H9 (cell line): ENCODE measurements around the gene SLC16A7. TPM values are rescaled to one million over a fixed set of nuclear protein-coding genes. Genes with fewer than 3 reads are reported as not detected.

ENCODE experiments used
- DNase-seq: peaks from one replicate; pipeline ENCODE4 v3.0.0-alpha.2; 2017
- H2AFZ ChIP-seq: one replicate; pipeline ENCODE4 v1.6.1; 2013; ENCODE audit warnings: mild to moderate bottlenecking, low read length, control low read depth, moderate library complexity
- H2AK5ac ChIP-seq: 2 replicates; pipeline ENCODE4 v1.6.1; 2013; ENCODE audit warnings: low read length, control low read depth, mixed read lengths; ENCODE audit not compliant: insufficient read length
- H2BK120ac ChIP-seq: one replicate; pipeline ENCODE4 v1.6.1; 2013; ENCODE audit warnings: low read depth, mild to moderate bottlenecking, low read length, control low read depth, inconsistent platforms; ENCODE audit not compliant: poor library complexity, severe bottlenecking
- H2BK12ac ChIP-seq: 2 replicates; pipeline ENCODE4 v1.6.1; 2013; ENCODE audit warnings: low read length, control low read depth, mixed read lengths, low read depth; ENCODE audit not compliant: insufficient read length
- H2BK15ac ChIP-seq: 2 replicates; pipeline ENCODE4 v1.6.1; 2013; ENCODE audit warnings: low read depth, low read length, control low read depth
- H2BK20ac ChIP-seq: one replicate; pipeline ENCODE4 v1.6.1; 2013; ENCODE audit warnings: low read depth, mild to moderate bottlenecking, low read length, control low read depth, inconsistent platforms; ENCODE audit not compliant: poor library complexity, severe bottlenecking
- H2BK5ac ChIP-seq: 2 replicates; pipeline ENCODE4 v1.6.1; 2013; ENCODE audit warnings: low read length, control low read depth, mixed read lengths; ENCODE audit not compliant: insufficient read length
- H3K14ac ChIP-seq: 2 replicates; pipeline ENCODE4 v1.6.1; 2013; ENCODE audit warnings: low read length, control low read depth; ENCODE audit not compliant: insufficient read depth
- H3K18ac ChIP-seq: 2 replicates; pipeline ENCODE4 v1.6.1; 2013; ENCODE audit warnings: low read depth, mild to moderate bottlenecking, mixed read lengths, low read length, control low read depth; ENCODE audit not compliant: insufficient read length
- H3K23ac ChIP-seq: 2 replicates; pipeline ENCODE4 v1.6.1; 2013; ENCODE audit warnings: low read length, control low read depth, mixed read lengths, low read depth; ENCODE audit not compliant: insufficient read length
- H3K23me2 ChIP-seq: 2 replicates; pipeline ENCODE4 v1.6.1; 2013; ENCODE audit warnings: low read depth, mild to moderate bottlenecking, mixed read lengths, low read length, control low read depth; ENCODE audit not compliant: insufficient read length, poor library complexity, severe bottlenecking
- H3K27ac ChIP-seq: 2 replicates; pipeline ENCODE4 v1.5.1; 2013; ENCODE audit warnings: low read length, control low read depth, mixed read lengths, low read depth; ENCODE audit not compliant: insufficient read length
- H3K27me3 ChIP-seq: 2 replicates; pipeline ENCODE4 v1.6.1; 2013; ENCODE audit warnings: low read length, control low read depth, inconsistent platforms; ENCODE audit not compliant: insufficient read depth
- H3K4ac ChIP-seq: 2 replicates; pipeline ENCODE4 v1.6.1; 2013; ENCODE audit warnings: low read depth, mild to moderate bottlenecking, control low read depth, inconsistent platforms, low read length, moderate library complexity
- H3K4me1 ChIP-seq: 2 replicates; pipeline ENCODE4 v1.6.1; 2013; ENCODE audit warnings: low read length, control low read depth, inconsistent platforms; ENCODE audit not compliant: insufficient read depth
- H3K4me2 ChIP-seq: 2 replicates; pipeline ENCODE4 v1.6.1; 2013; ENCODE audit warnings: low read length, control low read depth, mixed read lengths; ENCODE audit not compliant: insufficient read length, insufficient read depth
- H3K56ac ChIP-seq: 2 replicates; pipeline ENCODE4 v1.6.1; 2013; ENCODE audit warnings: low read depth, mild to moderate bottlenecking, mixed read lengths, low read length, control low read depth; ENCODE audit not compliant: insufficient read length
- H3K79me1 ChIP-seq: 2 replicates; pipeline ENCODE4 v1.6.1; 2013; ENCODE audit warnings: low read depth, mild to moderate bottlenecking, moderate library complexity, low read length, control low read depth, inconsistent platforms; ENCODE audit not compliant: insufficient read depth, poor library complexity, severe bottlenecking
- H3K79me2 ChIP-seq: 2 replicates; pipeline ENCODE4 v1.6.1; 2013; ENCODE audit warnings: low read length, control low read depth, inconsistent platforms; ENCODE audit not compliant: insufficient read depth
- H3K9ac ChIP-seq: 2 replicates; pipeline ENCODE4 v1.6.1; 2013; ENCODE audit warnings: low read length, control low read depth, mixed read lengths; ENCODE audit not compliant: insufficient read length; ENCODE audit errors: extremely low read depth
- H3K9me3 ChIP-seq: one replicate; pipeline ENCODE4 v1.6.1; 2013; ENCODE audit warnings: low read depth, low read length, inconsistent platforms; ENCODE audit not compliant: control insufficient read depth
- H3T11ph ChIP-seq: one replicate; pipeline ENCODE4 v1.6.1; 2013; ENCODE audit warnings: mild to moderate bottlenecking, low read length, control low read depth, inconsistent platforms
- H4K20me1 ChIP-seq: one replicate; pipeline ENCODE4 v1.6.1; 2013; ENCODE audit not compliant: control insufficient read depth, insufficient read length, insufficient read depth
- H4K5ac ChIP-seq: 2 replicates; pipeline ENCODE4 v1.6.1; 2013; ENCODE audit warnings: low read depth, mild to moderate bottlenecking, mixed read lengths, low read length, control low read depth; ENCODE audit not compliant: insufficient read length
- H4K8ac ChIP-seq: replicated peaks from 2 replicates; pipeline ENCODE4 v1.6.1; 2013; ENCODE audit warnings: low read length, control low read depth, mixed read lengths, low read depth; ENCODE audit not compliant: insufficient read length
- H4K91ac ChIP-seq: 2 replicates; pipeline ENCODE4 v1.6.1; 2013; ENCODE audit warnings: low read depth, mild to moderate bottlenecking, moderate library complexity, mixed read lengths, low read length, control low read depth; ENCODE audit not compliant: insufficient read length
- H3K27ac Mint-ChIP-seq, 3 experiments: 2 replicates in 2 of 3; 3 replicates in 1 of 3; pipeline ENCODE4 v1.8.0; 2020 to 2021; ENCODE audit warnings: mixed read lengths in 3 of 3, mild to moderate bottlenecking in 1 of 3, moderate library complexity in 1 of 3
- H3K27me3 Mint-ChIP-seq: 2 replicates; pipeline ENCODE4 v1.8.0; 2021; ENCODE audit warnings: low read depth, mild to moderate bottlenecking, moderate library complexity, mixed read lengths
- H3K36me3 Mint-ChIP-seq, 3 experiments: 2 replicates in 2 of 3; 3 replicates in 1 of 3; pipeline ENCODE4 v1.8.0; 2020 to 2021; ENCODE audit warnings: low read depth in 3 of 3, mixed read lengths in 3 of 3; ENCODE audit not compliant: insufficient read depth in 1 of 3
- H3K4me1 Mint-ChIP-seq, 2 experiments: 2 replicates each; pipeline ENCODE4 v1.8.0; 2020; ENCODE audit warnings: mixed read lengths in 2 of 2
- H3K4me3 Mint-ChIP-seq, 2 experiments: 2 replicates in 1 of 2; 3 replicates in 1 of 2; pipeline ENCODE4 v1.8.0; 2020 to 2021; ENCODE audit warnings: mild to moderate bottlenecking in 2 of 2, mixed read lengths in 2 of 2, moderate library complexity in 1 of 2
- H3K9me3 Mint-ChIP-seq, 2 experiments: 2 replicates in 1 of 2; 3 replicates in 1 of 2; pipeline ENCODE4 v1.8.0; 2020; ENCODE audit warnings: mild to moderate bottlenecking in 2 of 2, mixed read lengths in 2 of 2, moderate library complexity in 1 of 2
- WGBS: extraction: QIAGEN DNeasy Blood & Tissue Kit; methylation state at CpG from one replicate; pipeline ENCODE4 v1.1.7; 2013; ENCODE audit warnings: missing lambda C conversion rate, low lambda C conversion rate, mixed read lengths; ENCODE audit not compliant: insufficient read length; ENCODE audit errors: extremely low coverage; 5-methylcytosine and 5-hydroxymethylcytosine counted together
- total RNA-seq: library from RNA; stranded (reverse); gene quantifications from 2 replicates; pipeline ENCODE4 v1.2.1, GENCODE V29; 2021
- TF ChIP-seq, protein P1 (sequence below): fragments of 200-600 bp; sonication (generic); conservative IDR thresholded peaks from 3 replicates; pipeline ENCODE4 v1.8.0; 2021; ENCODE audit warnings: antibody characterized with exemption, mild to moderate bottlenecking

SLC16A7 gene
- total RNA-seq, 1 experiment from 2014 or later = 2.2 TPM

DNA sequence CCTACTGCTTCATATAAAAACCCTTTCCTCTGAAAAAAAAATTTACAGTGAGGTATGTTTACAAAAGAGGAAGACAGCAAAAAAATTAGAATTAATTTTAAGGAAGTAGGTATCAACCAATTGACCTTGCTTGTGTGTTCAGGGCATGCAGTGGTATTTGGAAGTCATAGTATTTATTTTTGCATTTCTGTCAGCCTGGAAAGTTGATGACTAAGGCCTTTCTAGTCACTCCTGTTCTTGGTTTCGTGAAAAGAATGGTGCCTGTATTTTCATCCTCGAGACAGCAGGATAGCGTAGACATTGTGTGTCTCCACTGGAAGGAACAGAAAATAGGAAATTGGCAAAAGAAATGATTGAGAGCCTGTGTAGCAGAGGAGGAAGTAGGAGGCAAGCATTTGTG lies 24.5 kb downstream of the SLC16A7 start:
- WGBS = no CpG with 5 or more reads among the region's 3 CpGs
- Histone ChIP-seq H4K5ac (no peak overlapping the region), H3K4me1 (no peaks in the 10 kb centered on the region), H3K4ac (no peak overlapping the region), H2BK15ac (no peak overlapping the region), H2BK120ac (no peak overlapping the region), H2BK5ac (no peak overlapping the region), H2AFZ (no peak overlapping the region), H3T11ph (no peak overlapping the region), H3K23me2 (no peaks in the 10 kb centered on the region), H3K56ac (no peak overlapping the region), H3K79me2 (no peaks in the 10 kb centered on the region), H3K27ac (no peak overlapping the region), H2BK12ac (no peak overlapping the region), H4K91ac (no peak overlapping the region), H3K9me3 (no peaks in the 10 kb centered on the region), H4K20me1 (no peaks in the 10 kb centered on the region), H3K9ac (no peak overlapping the region), H3K23ac (no peak overlapping the region), H2BK20ac (no peak overlapping the region), H3K27me3 (no peaks in the 10 kb centered on the region), H3K79me1 (no peaks in the 10 kb centered on the region), H3K18ac (no peak overlapping the region), H3K14ac (no peak overlapping the region), H2AK5ac (no peak overlapping the region), H4K8ac (no peak overlapping the region), H3K4me2 (no peak overlapping the region)
- H3K9me3 Mint-ChIP-seq = no peaks in the 10 kb centered on the region
- no peaks in the 10 kb centered on the region for H3K36me3 Mint-ChIP-seq
- peak overlapping the region; percentile 7 to 20 (median 11); a peak in 3 of 7 replicates for H3K27ac Mint-ChIP-seq
- TF ChIP-seq, protein P1, sequence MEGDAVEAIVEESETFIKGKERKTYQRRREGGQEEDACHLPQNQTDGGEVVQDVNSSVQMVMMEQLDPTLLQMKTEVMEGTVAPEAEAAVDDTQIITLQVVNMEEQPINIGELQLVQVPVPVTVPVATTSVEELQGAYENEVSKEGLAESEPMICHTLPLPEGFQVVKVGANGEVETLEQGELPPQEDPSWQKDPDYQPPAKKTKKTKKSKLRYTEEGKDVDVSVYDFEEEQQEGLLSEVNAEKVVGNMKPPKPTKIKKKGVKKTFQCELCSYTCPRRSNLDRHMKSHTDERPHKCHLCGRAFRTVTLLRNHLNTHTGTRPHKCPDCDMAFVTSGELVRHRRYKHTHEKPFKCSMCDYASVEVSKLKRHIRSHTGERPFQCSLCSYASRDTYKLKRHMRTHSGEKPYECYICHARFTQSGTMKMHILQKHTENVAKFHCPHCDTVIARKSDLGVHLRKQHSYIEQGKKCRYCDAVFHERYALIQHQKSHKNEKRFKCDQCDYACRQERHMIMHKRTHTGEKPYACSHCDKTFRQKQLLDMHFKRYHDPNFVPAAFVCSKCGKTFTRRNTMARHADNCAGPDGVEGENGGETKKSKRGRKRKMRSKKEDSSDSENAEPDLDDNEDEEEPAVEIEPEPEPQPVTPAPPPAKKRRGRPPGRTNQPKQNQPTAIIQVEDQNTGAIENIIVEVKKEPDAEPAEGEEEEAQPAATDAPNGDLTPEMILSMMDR = no peak
- no peaks in the 10 kb centered on the region for H3K27me3 Mint-ChIP-seq
- H3K4me1 Mint-ChIP-seq = no peaks in the 10 kb centered on the region
- no peak overlapping the region for H3K4me3 Mint-ChIP-seq
- DNase-seq = no peak
